HEK293T (cell line): ENCODE data around the gene STEAP4.

Source experiments
- ARNT ChIP-seq: fragments of 450-650 bp; IDR thresholded peaks from 2 replicates; pipeline ENCODE4 v1.6.1; 2017; ENCODE audit warnings: mild to moderate bottlenecking
- BHLHE40 ChIP-seq: fragments of 450-650 bp; IDR thresholded peaks from 2 replicates; pipeline ENCODE4 v1.6.1; 2016; ENCODE audit warnings: mild to moderate bottlenecking, moderate library complexity, borderline replicate concordance
- NFRKB ChIP-seq: fragments of 450-650 bp; IDR thresholded peaks from 2 replicates; pipeline ENCODE4 v1.6.1; 2016; ENCODE audit warnings: mild to moderate bottlenecking, moderate library complexity
- SP1 ChIP-seq: fragments of 450-650 bp; IDR thresholded peaks from 2 replicates; pipeline ENCODE4 v1.6.1; 2017

DNA sequence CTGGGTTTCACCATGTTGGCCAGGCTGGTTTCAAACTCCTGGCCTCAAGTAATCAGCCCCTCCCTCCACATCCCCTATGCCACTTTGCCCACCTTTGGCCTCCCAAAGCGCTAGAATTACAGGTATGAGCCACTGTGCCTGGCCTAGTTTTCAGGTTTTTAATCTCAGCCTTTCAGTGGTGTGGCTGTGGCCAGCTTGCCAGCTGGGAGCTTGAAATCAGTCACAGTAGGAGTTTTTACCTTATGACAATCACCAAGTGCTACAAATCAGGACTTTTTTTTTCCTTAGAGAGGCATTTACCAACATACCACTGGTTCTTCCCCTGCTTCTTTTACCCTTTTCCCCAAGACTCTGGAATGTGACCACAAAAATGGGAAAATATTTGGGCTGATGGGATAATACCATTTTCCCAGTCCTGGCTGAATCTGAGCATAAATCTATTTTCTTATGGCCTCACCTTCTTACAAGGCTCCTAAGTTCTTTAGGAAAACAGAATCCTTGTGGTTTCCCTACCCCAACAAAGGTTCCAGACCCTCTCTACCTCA, 6.2 kb downstream of the STEAP4 start:
- TF ChIP-seq ARNT = no peak
- TF ChIP-seq NFRKB = no peak
- TF ChIP-seq SP1 = no peak
- no peak for TF ChIP-seq BHLHE40
